ENCODE data around the gene DNAH14. TPM values are rescaled to one million over a fixed set of nuclear protein-coding genes. Genes with fewer than 3 reads are reported as not detected.

The DNAH14 gene
- total and polyA plus RNA-seq, 2 experiments from 2014 or later = 14.7 to 46.1 TPM

DNA sequence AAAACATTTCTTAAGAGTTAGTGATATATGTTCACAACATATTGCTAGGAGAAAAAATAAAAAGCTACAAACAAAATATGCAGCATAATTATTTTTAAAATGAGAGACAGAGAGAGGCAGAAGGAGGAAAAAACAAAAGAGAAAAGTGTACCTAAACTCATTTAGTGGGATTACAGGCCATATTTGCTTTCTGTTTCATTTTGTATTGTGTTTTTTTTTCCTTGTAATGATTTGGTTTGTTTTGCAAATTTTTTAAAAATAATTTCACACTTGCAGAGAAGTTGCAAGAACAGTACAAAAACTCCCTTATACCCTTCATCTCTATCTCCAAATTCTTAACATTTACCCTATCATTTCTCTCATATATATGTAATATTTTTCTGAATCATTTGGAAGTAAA, 433.3 kb downstream of the DNAH14 start:
- Histone ChIP-seq H2AFZ (no peak overlapping the region), H3K9me3 (ENCODE audit: low read depth) (no peaks in the 10 kb centered on the region), H3K4me1 (ENCODE audit: insufficient read depth) (peaks cover 13% of the 10 kb centered on the region), H3K79me2 (no peaks in the 10 kb centered on the region), H3K4me3 (no peak overlapping the region), H3K27me3 (no peaks in the 10 kb centered on the region), H3K27ac (no peak overlapping the region), H4K20me1 (ENCODE audit: insufficient read depth, poor library complexity, severe bottlenecking) (no peaks in the 10 kb centered on the region), H3K9me2 (replicated peaks; ENCODE audit: insufficient read depth) (no peaks in the 10 kb centered on the region), H3K36me3 (replicated peaks; ENCODE audit: insufficient read depth, low read depth) (no peaks in the 10 kb centered on the region), H3K4me2 (no peak overlapping the region)
- no peak for TF ChIP-seq EZH2 (IDR thresholded peaks at IDR 0.05; ENCODE audit: borderline replicate concordance)
- TF ChIP-seq, protein P1, sequence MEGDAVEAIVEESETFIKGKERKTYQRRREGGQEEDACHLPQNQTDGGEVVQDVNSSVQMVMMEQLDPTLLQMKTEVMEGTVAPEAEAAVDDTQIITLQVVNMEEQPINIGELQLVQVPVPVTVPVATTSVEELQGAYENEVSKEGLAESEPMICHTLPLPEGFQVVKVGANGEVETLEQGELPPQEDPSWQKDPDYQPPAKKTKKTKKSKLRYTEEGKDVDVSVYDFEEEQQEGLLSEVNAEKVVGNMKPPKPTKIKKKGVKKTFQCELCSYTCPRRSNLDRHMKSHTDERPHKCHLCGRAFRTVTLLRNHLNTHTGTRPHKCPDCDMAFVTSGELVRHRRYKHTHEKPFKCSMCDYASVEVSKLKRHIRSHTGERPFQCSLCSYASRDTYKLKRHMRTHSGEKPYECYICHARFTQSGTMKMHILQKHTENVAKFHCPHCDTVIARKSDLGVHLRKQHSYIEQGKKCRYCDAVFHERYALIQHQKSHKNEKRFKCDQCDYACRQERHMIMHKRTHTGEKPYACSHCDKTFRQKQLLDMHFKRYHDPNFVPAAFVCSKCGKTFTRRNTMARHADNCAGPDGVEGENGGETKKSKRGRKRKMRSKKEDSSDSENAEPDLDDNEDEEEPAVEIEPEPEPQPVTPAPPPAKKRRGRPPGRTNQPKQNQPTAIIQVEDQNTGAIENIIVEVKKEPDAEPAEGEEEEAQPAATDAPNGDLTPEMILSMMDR (IDR thresholded peaks at IDR 0.05; ENCODE audit: poor library complexity) = no peak
- no peak for TF ChIP-seq EZH2phosphoT487 (IDR thresholded peaks at IDR 0.05; ENCODE audit: low read depth, severe bottlenecking, unreplicated experiment)
- DNase-seq (ENCODE audit: low spot score) = no peak

DNA sequence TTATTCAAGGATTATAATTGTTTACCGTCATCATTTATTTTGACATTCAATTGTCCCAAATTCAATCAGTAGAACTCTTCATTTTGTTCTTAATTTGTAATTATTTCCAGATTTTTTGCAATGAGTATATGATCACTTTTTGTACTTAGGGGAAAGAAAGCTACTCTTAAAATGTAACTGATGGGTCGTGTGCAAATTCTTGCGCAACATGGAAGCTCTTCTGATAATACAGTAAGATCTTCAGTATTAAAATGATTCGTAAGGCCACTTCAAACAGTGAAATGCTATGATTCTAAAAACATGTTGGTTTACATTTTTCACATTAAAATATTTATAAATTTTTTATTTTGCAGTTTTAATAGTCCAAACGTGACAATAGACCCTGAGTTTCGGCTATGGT, 435.0 kb downstream of the DNAH14 start:
- H3K4me3 ChIP-seq = no peak overlapping the region
- H3K79me2 ChIP-seq = no peaks in the 10 kb centered on the region
- H3K9me3 ChIP-seq (ENCODE audit: low read depth) = no peaks in the 10 kb centered on the region
- no peaks in the 10 kb centered on the region for H4K20me1 ChIP-seq (ENCODE audit: insufficient read depth, poor library complexity, severe bottlenecking)
- peaks cover 13% of the 10 kb centered on the region for H3K4me1 ChIP-seq (ENCODE audit: insufficient read depth)
- H3K9me2 ChIP-seq (replicated peaks; ENCODE audit: insufficient read depth) = no peaks in the 10 kb centered on the region
- TF ChIP-seq, protein P1 (IDR thresholded peaks at IDR 0.05; ENCODE audit: poor library complexity) = no peak
- no peak for TF ChIP-seq EZH2 (IDR thresholded peaks at IDR 0.05; ENCODE audit: borderline replicate concordance)
- TF ChIP-seq EZH2phosphoT487 (IDR thresholded peaks at IDR 0.05; ENCODE audit: low read depth, severe bottlenecking, unreplicated experiment) = no peak
- H2AFZ ChIP-seq = no peak overlapping the region
- H3K4me2 ChIP-seq = no peak overlapping the region
- 96% methylated on average over 6 of the region's 6 CpGs for WGBS (ENCODE audit: low lambda C conversion rate, missing lambda C conversion rate)
- no peak for DNase-seq (ENCODE audit: low spot score)
- H3K27me3 ChIP-seq = no peaks in the 10 kb centered on the region
- no peaks in the 10 kb centered on the region for H3K36me3 ChIP-seq (replicated peaks; ENCODE audit: insufficient read depth, low read depth)
- H3K27ac ChIP-seq = no peak overlapping the region

DNA sequence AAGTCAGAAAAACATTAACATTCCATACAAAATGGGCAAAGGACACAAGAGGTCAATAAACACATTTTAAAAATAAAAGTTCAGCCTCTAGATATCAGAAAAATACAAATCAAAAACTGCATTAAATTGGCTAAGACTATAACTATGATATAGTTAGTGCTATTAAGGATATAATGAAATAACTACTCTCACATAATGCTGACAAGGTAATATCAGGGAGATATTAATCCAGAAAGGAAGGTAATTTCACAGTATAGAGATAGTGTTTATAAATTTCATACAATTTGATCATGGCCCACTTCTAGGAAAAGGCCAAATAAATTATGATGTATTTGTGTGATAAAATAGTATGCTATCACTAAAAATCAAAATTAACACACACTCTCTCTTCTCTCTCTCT, 436.5 kb downstream of the DNAH14 start:
- Histone ChIP-seq H3K4me3 (no peak overlapping the region), H2AFZ (no peak overlapping the region), H3K27ac (no peak overlapping the region), H3K79me2 (no peaks in the 10 kb centered on the region), H4K20me1 (ENCODE audit: insufficient read depth, poor library complexity, severe bottlenecking) (no peaks in the 10 kb centered on the region), H3K4me2 (no peak overlapping the region), H3K9me2 (replicated peaks; ENCODE audit: insufficient read depth) (no peaks in the 10 kb centered on the region), H3K9me3 (ENCODE audit: low read depth) (no peaks in the 10 kb centered on the region), H3K4me1 (ENCODE audit: insufficient read depth) (peaks cover 13% of the 10 kb centered on the region), H3K27me3 (no peaks in the 10 kb centered on the region), H3K36me3 (replicated peaks; ENCODE audit: insufficient read depth, low read depth) (no peaks in the 10 kb centered on the region)
- TF ChIP-seq, protein P1 (IDR thresholded peaks at IDR 0.05; ENCODE audit: poor library complexity) = no peak
- TF ChIP-seq EZH2 (IDR thresholded peaks at IDR 0.05; ENCODE audit: borderline replicate concordance) (no peak), EZH2phosphoT487 (IDR thresholded peaks at IDR 0.05; ENCODE audit: low read depth, severe bottlenecking, unreplicated experiment) (no peak)
- DNase-seq (ENCODE audit: low spot score) = no peak

DNA sequence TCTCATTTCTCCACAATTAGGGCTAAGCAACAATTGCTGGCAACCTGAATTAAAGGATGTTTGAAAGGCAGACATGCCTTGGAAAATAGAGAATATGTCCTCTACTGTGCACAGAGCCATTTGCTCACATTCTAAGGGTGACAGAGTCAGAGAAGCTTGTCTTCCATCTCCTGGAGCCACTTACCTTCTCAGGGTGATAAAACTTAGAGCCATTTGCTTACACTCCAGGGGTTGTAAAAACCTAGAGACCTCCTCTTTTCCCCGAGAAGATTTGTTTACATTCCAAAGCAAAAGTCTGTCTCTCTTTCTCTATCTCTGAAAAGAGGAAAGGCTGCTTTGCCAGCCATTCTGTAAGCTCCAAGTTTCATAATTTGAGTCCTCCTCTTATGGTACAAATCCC, 437.1 kb downstream of the DNAH14 start:
- Histone ChIP-seq H3K36me3 (replicated peaks; ENCODE audit: insufficient read depth, low read depth) (no peaks in the 10 kb centered on the region), H3K4me3 (no peak overlapping the region), H4K20me1 (ENCODE audit: insufficient read depth, poor library complexity, severe bottlenecking) (no peaks in the 10 kb centered on the region), H3K9me3 (ENCODE audit: low read depth) (no peaks in the 10 kb centered on the region), H2AFZ (no peak overlapping the region), H3K79me2 (no peaks in the 10 kb centered on the region), H3K4me1 (ENCODE audit: insufficient read depth) (peaks cover 13% of the 10 kb centered on the region), H3K4me2 (peak overlapping the region; percentile 52), H3K27ac (no peak overlapping the region), H3K27me3 (no peaks in the 10 kb centered on the region), H3K9me2 (replicated peaks; ENCODE audit: insufficient read depth) (no peaks in the 10 kb centered on the region)
- no peak for DNase-seq (ENCODE audit: low spot score)
- TF ChIP-seq, protein P1 (IDR thresholded peaks at IDR 0.05; ENCODE audit: poor library complexity) = no peak
- TF ChIP-seq EZH2 (IDR thresholded peaks at IDR 0.05; ENCODE audit: borderline replicate concordance) (no peak), EZH2phosphoT487 (IDR thresholded peaks at IDR 0.05; ENCODE audit: low read depth, severe bottlenecking, unreplicated experiment) (no peak)
- WGBS (ENCODE audit: low lambda C conversion rate, missing lambda C conversion rate) = 0% methylated on average over 1 of the region's 1 CpG
